Measurements from ENCODE around the gene FGGY.

The FGGY gene

DNA sequence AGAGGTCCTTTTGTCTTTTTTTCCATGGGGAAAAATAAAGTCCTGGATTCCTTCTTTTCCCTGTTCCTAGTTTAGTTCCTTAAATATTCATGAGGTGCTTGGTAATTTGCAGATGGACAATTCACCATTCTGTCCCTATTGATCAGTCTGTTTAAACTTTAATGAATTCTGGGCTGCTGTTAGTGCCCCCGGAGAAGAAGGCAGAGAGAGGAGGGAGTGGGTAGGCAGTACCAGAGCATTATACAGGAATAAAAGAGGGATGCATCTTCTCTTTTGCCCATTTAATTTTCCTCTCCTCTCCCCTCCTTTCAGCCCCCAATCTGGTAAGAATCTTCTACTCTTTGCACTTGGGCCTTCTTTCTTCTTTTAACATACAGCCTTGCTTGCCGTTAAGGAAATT is 25.9 kb downstream of the FGGY start:
- no peak overlapping the region for H3K27ac ChIP-seq (ENCODE audit: low read depth, low read length)
- no peak overlapping the region for H2AFZ ChIP-seq (ENCODE audit: low read depth, low read length, severe bottlenecking)
- H3K4me2 ChIP-seq (ENCODE audit: low read depth, low read length, poor library complexity, severe bottlenecking), result no peak overlapping the region
- no peaks in the 10 kb centered on the region for H4K20me1 ChIP-seq (ENCODE audit: low read depth, low read length)
- no peaks in the 10 kb centered on the region for H3K36me3 ChIP-seq (ENCODE audit: low read length)
- H3K9me3 ChIP-seq (ENCODE audit: insufficient read depth, low read length), result no peaks in the 10 kb centered on the region
- H3F3A ChIP-seq (ENCODE audit: insufficient read depth), result no peaks in the 10 kb centered on the region
- no peaks in the 10 kb centered on the region for H3K79me2 ChIP-seq (ENCODE audit: insufficient read depth, low read length)
- H3K9ac ChIP-seq (ENCODE audit: low read length), result no peak overlapping the region
- H3K4me3 ChIP-seq (ENCODE audit: insufficient read depth, low read length, poor library complexity, severe bottlenecking), result no peak overlapping the region
- TF ChIP-seq, protein P1, sequence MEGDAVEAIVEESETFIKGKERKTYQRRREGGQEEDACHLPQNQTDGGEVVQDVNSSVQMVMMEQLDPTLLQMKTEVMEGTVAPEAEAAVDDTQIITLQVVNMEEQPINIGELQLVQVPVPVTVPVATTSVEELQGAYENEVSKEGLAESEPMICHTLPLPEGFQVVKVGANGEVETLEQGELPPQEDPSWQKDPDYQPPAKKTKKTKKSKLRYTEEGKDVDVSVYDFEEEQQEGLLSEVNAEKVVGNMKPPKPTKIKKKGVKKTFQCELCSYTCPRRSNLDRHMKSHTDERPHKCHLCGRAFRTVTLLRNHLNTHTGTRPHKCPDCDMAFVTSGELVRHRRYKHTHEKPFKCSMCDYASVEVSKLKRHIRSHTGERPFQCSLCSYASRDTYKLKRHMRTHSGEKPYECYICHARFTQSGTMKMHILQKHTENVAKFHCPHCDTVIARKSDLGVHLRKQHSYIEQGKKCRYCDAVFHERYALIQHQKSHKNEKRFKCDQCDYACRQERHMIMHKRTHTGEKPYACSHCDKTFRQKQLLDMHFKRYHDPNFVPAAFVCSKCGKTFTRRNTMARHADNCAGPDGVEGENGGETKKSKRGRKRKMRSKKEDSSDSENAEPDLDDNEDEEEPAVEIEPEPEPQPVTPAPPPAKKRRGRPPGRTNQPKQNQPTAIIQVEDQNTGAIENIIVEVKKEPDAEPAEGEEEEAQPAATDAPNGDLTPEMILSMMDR (IDR thresholded peaks at IDR 0.05; ENCODE audit: insufficient read depth, low read length, poor library complexity, severe bottlenecking), result no peak
- no peak for TF ChIP-seq EZH2phosphoT487 (conservative IDR thresholded peaks at IDR 0.05; ENCODE audit: low read length)
- no peaks in the 10 kb centered on the region for H3K9me2 ChIP-seq (replicated peaks; ENCODE audit: insufficient read depth, low read length)
- no peaks in the 10 kb centered on the region for H3K27me3 ChIP-seq (ENCODE audit: low read length)

DNA sequence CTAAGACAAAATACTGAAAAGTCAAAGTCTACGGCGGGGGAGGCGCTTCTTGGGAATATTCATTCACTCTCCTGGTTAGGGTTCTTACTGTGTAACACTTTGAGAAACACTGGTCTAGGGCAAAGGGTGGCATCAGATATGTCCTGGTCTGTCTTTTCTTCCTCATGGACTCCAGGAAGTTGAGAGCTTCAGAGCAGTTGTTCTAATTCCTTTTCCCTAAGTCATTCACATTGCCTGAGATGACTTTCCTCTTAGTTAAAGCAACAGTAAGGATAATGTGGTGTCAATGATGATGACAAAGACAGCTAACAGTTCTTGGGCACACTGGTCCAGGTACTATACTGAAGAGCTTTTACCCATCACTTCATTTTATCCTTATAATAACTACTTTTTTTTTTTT is 27.0 kb downstream of the FGGY start:
- H3K9me2 ChIP-seq (replicated peaks; ENCODE audit: insufficient read depth, low read length), result no peaks in the 10 kb centered on the region
- no peaks in the 10 kb centered on the region for H3K9me3 ChIP-seq (ENCODE audit: insufficient read depth, low read length)
- no peak overlapping the region for H3K9ac ChIP-seq (ENCODE audit: low read length)
- no peak overlapping the region for H3K4me2 ChIP-seq (ENCODE audit: low read depth, low read length, poor library complexity, severe bottlenecking)
- no peaks in the 10 kb centered on the region for H4K20me1 ChIP-seq (ENCODE audit: low read depth, low read length)
- no peaks in the 10 kb centered on the region for H3K79me2 ChIP-seq (ENCODE audit: insufficient read depth, low read length)
- H3F3A ChIP-seq (ENCODE audit: insufficient read depth), result no peaks in the 10 kb centered on the region
- no peak overlapping the region for H3K27ac ChIP-seq (ENCODE audit: low read depth, low read length)
- no peaks in the 10 kb centered on the region for H3K36me3 ChIP-seq (ENCODE audit: low read length)
- no peaks in the 10 kb centered on the region for H3K27me3 ChIP-seq (ENCODE audit: low read length)
- no peak overlapping the region for H3K4me3 ChIP-seq (ENCODE audit: insufficient read depth, low read length, poor library complexity, severe bottlenecking)
- no peak for TF ChIP-seq EZH2phosphoT487 (conservative IDR thresholded peaks at IDR 0.05; ENCODE audit: low read length)
- TF ChIP-seq, protein P1 (IDR thresholded peaks at IDR 0.05; ENCODE audit: insufficient read depth, low read length, poor library complexity, severe bottlenecking), result no peak
- H2AFZ ChIP-seq (ENCODE audit: low read depth, low read length, severe bottlenecking), result no peak overlapping the region

DNA sequence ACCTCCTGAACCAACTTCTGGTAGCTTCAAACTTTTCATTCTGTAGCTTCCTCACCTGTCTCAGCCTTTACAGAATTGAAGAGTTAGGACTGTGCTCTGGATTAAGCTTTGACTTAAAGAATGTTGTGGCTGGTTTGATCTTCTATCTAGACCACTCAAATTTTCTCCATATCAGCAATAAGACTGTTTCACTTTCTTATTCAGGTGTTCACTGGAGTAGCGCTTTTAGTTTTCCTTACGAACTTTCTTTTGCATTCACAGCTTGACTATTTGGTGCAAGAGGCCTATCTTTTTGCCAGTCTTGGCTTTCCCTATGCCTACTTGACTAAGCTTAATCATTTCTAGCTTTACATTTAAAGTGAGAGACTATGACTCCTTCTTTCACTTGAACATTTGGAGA is 31.5 kb downstream of the FGGY start:
- Histone ChIP-seq H3K4me3 (ENCODE audit: insufficient read depth, low read length, poor library complexity, severe bottlenecking) (no peak overlapping the region), H3F3A (ENCODE audit: insufficient read depth) (no peaks in the 10 kb centered on the region), H3K27me3 (ENCODE audit: low read length) (no peaks in the 10 kb centered on the region), H3K9me2 (replicated peaks; ENCODE audit: insufficient read depth, low read length) (no peaks in the 10 kb centered on the region), H3K9me3 (ENCODE audit: insufficient read depth, low read length) (no peaks in the 10 kb centered on the region), H3K4me2 (ENCODE audit: low read depth, low read length, poor library complexity, severe bottlenecking) (no peak overlapping the region), H3K36me3 (ENCODE audit: low read length) (no peaks in the 10 kb centered on the region), H2AFZ (ENCODE audit: low read depth, low read length, severe bottlenecking) (no peak overlapping the region), H3K79me2 (ENCODE audit: insufficient read depth, low read length) (no peaks in the 10 kb centered on the region), H3K27ac (ENCODE audit: low read depth, low read length) (no peak overlapping the region), H3K9ac (ENCODE audit: low read length) (no peak overlapping the region), H4K20me1 (ENCODE audit: low read depth, low read length) (no peaks in the 10 kb centered on the region)
- no peak for TF ChIP-seq EZH2phosphoT487 (conservative IDR thresholded peaks at IDR 0.05; ENCODE audit: low read length)
- TF ChIP-seq, protein P1 (IDR thresholded peaks at IDR 0.05; ENCODE audit: insufficient read depth, low read length, poor library complexity, severe bottlenecking), result no peak
